Activated CD4-positive, alpha-beta T cell treated with anti-CD3 and anti-CD28 coated beads for 36 hours (primary cell): ENCODE data around the gene ARSA. TPM values are rescaled to one million over a fixed set of nuclear protein-coding genes. Genes with fewer than 3 reads are reported as not detected.

ENCODE experiments used
- ATAC-seq: fragments of 200-7000 bp; cut with Tn5 transposase; one replicate; pipeline ENCODE4 v1.10.0; 2021; ENCODE audit warnings: mild to moderate bottlenecking, moderate library complexity
- CTCF ChIA-PET: fragments of 350-600 bp; sonication (Branson Sonifier 250); formaldehyde crosslinking; loops from one replicate; lab custom pipeline; 2021; ENCODE audit warnings: antibody characterized with exemption; lab: Charles Lee
- POLR2A ChIA-PET: fragments of 350-600 bp; sonication (Branson Sonifier 250); formaldehyde crosslinking; loops from one replicate; lab custom pipeline; 2021; ENCODE audit warnings: antibody characterized with exemption, inconsistent platforms; lab: Charles Lee
- DNase-seq: peaks from one replicate; pipeline ENCODE4 v3.0.0-alpha.2; 2020
- H3K27ac Mint-ChIP-seq: one replicate; pipeline ENCODE4 v1.8.0; 2021; ENCODE audit warnings: mixed read lengths
- H3K27me3 Mint-ChIP-seq: one replicate; pipeline ENCODE4 v1.8.0; 2021; ENCODE audit warnings: mixed read lengths
- H3K36me3 Mint-ChIP-seq: one replicate; pipeline ENCODE4 v1.8.0; 2021; ENCODE audit warnings: low read depth, mixed read lengths
- H3K4me1 Mint-ChIP-seq: one replicate; pipeline ENCODE4 v1.8.0; 2021; ENCODE audit warnings: mixed read lengths
- H3K4me3 Mint-ChIP-seq: one replicate; pipeline ENCODE4 v1.8.0; 2021; ENCODE audit warnings: mild to moderate bottlenecking, moderate library complexity, mixed read lengths
- H3K9me3 Mint-ChIP-seq: one replicate; pipeline ENCODE4 v1.8.0; 2021; ENCODE audit warnings: low read depth, mixed read lengths
- intact Hi-C, 2 experiments: fragments of 100-400 bp; cut with DNase I in 1 of 2; cut with micrococcal nuclease in 1 of 2; formaldehyde crosslinking; loops; one replicate each; pipeline versions ENCODE4 v1.14.2 to v1.15.1; 2022 to 2024; cut with DNase I, micrococcal nuclease
- total RNA-seq, 2 experiments: library from RNA; stranded (reverse); gene quantifications; one replicate each; pipeline ENCODE4 v1.2.3, GENCODE V29; 2021

Gene ARSA
- total RNA-seq, 2 experiments from 2014 or later: 14.9 to 15.4 TPM

DNA sequence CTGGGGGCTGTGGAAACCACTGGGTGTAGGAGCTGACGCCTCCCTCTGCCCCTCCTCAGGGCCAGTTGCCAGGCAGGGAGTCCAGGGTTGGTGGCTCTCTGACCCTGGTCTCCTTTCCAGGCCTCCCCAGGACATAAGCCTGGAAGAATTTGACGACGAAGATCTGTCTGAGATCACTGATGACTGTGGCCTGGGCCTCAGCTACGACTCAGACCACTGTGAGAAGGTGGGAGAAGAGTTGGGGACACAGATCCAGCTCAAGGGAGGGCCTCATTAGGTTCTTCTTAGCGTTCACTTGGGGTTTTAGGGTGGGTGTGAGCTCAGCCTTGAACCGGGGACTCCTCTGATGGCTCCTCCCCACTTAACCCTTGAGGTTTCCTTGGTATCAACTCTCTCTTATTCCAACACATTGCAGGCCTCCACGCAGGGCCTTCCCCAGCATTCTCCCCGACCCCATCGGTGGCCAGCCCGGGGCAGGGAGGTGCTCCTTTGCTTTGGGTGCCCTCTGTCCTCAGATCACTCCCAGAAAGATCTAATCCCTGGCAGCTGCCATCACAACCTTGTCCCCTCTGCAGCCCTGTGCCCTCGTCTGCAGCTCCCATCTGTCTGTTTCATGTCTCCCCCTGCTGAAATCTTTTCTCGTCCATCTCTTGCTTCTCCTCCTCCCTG lies 26.1 kb downstream of the ARSA start:
- ChIA-PET POLR2A (interaction anchor here (0.6 kb wide), 2 partner anchors 19 to 278 kb away, joined by 5 read pairs; no protein-coding TSS in a partner anchor), CTCF (interaction anchor here (0.8 to 1.2 kb wide), 4 partner anchors 19 to 54 kb away, joined by 3 to 5 read pairs (median 4); partner anchors contain the start of genes CHKB and SYCE3)
- no peak for ATAC-seq
- no peaks in the 10 kb centered on the region for H3K9me3 Mint-ChIP-seq
- peak overlapping the region; percentile 49 for H3K4me3 Mint-ChIP-seq
- H3K4me1 Mint-ChIP-seq: peaks cover 7% of the 10 kb centered on the region
- H3K27me3 Mint-ChIP-seq: peaks cover 33% of the 10 kb centered on the region
- H3K27ac Mint-ChIP-seq: no peak overlapping the region
- DNase-seq: no peak
- intact Hi-C loops: no loop called here
- no peaks in the 10 kb centered on the region for H3K36me3 Mint-ChIP-seq

DNA sequence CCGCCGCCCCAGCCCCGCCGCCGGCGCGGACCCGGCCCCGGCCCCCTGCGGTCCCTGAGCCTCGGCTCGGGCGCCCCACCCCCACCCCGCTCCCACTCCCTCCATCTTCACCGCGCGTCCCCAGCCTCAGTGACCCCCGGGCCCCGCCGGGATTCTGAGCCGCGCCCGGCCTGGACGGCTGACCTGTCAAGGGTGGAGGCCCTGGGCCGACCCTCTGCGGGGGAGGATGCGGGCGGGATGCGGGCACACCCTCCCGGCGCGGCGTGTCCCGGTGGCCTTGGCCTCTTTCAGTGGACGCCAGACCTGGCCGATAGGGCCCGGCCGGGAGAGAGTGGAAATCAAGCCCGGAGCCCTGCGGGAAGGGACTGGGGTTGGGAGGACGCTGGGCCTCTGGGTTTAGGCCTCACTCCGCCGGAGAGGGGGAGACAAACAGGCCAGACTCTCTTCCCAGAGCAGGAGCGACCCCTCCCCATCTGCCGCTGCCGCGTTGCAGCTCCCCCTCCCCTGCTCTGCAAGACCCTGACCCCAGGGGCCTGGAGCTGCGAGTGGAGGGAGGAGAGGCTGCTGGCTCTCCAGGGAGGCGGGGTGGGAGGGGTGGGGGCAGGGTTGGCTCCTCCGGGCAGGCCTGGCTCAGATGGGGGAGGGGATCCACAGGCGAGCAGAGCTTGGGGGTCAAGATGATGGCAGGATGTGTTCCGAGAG lies 26.8 kb downstream of the ARSA start:
- POLR2A ChIA-PET: interaction anchor here (0.6 kb wide), 1 partner anchor 20 kb away, joined by 5 read pairs; no protein-coding TSS in a partner anchor

DNA sequence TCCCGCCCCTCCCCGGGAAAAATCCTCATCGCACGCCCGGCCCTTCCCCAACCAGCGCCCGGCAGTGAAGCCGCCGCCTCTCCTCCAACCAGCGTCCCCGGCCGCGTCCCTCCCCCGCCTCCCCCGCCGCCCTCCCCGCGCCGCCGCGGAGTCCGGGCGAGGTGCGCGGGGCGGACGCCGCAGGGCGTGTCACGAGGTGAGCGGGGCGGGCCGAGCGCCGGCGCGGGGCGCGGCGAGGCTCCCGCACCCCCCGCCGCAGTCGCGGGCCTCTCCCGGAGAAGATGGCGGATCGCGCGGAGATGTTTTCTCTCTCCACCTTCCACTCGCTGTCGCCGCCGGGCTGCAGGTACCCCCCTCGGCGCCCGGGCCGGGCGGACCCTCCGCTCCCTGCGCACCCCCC lies 27.4 kb downstream of the ARSA start, which contains the start of gene MAPK8IP2:
TSS of gene MAPK8IP2 (plus strand) at position 256 of the 400 bp plus-strand sequence. CDS start at position 282, 26 bp downstream.
- Mint-ChIP-seq H3K27ac (no peak within 1 kb of the TSS), H3K4me1 (peaks cover 7% of the 10 kb centered on the region), H3K36me3 (peaks cover 3% of the 10 kb centered on the region), H3K9me3 (no peaks in the 10 kb centered on the region), H3K27me3 (peaks cover 30% of the 10 kb centered on the region), H3K4me3 (peak within 1 kb of the TSS; percentile 57)
- DNase-seq (peak; percentile 36), ATAC-seq (peak; percentile 37)
- POLR2A ChIA-PET: no interaction called here
- intact Hi-C loops: no loop called here
- CTCF ChIA-PET: no interaction called here

More for the DNA sequence above, 26.8 kb downstream of the ARSA start:
- no peaks in the 10 kb centered on the region for H3K9me3 Mint-ChIP-seq
- CTCF ChIA-PET: interaction anchor here (0.8 to 1.2 kb wide), 4 partner anchors 18 to 53 kb away, joined by 3 to 5 read pairs (median 4); partner anchors contain the start of genes CHKB and SYCE3
- intact Hi-C loops: no loop called here
- peak overlapping the region; percentile 49 for H3K4me3 Mint-ChIP-seq
- ATAC-seq: no peak
- H3K4me1 Mint-ChIP-seq: peaks cover 7% of the 10 kb centered on the region
- DNase-seq: no peak
- H3K36me3 Mint-ChIP-seq: no peaks in the 10 kb centered on the region
- no peak overlapping the region for H3K27ac Mint-ChIP-seq
- H3K27me3 Mint-ChIP-seq: peaks cover 31% of the 10 kb centered on the region

DNA sequence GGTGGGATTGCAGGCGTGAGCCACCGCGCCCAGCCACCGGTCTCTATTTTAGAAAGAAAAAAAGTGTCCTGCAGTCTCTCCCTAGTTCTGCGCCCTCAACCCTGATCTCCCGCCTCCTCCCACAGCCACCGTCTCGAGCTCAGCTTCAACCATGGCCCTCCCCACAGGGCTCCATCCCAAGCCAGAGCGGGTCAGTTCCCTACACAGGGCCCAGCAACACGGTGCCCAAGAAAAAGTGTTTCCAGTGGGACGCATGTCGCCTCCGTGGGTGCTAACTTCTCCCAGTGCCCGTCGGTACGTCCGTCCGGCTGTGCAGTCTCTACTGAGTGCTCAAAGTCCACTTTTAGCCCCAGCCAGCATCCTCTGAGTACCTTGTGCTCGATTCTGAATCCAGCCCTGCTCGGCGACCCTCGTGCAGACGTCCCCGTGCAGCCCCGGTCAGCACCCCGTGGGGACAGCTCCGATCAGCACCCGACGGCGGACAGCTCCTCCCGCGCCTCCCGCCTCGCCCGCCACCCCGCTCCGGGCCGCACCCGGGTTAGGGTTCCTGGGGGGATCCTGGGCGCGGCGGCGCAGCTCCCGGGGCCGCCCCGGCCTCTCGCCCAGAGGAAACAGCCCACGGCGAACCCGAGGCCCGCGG lies 28.0 kb downstream of the ARSA start:
- ATAC-seq: peak; percentile 80
- no peaks in the 10 kb centered on the region for H3K9me3 Mint-ChIP-seq
- intact Hi-C loops: no loop called here
- H3K27me3 Mint-ChIP-seq: peaks cover 26% of the 10 kb centered on the region
- no peak overlapping the region for H3K27ac Mint-ChIP-seq
- peaks cover 3% of the 10 kb centered on the region for H3K36me3 Mint-ChIP-seq
- peak overlapping the region; percentile 57 for H3K4me3 Mint-ChIP-seq
- ChIA-PET CTCF (no interaction called here), POLR2A (interaction anchor here (0.6 kb wide), 1 partner anchor 30 kb away, joined by 3 read pairs; no protein-coding TSS in a partner anchor)
- peaks cover 7% of the 10 kb centered on the region for H3K4me1 Mint-ChIP-seq
- DNase-seq: peak; percentile 80

DNA sequence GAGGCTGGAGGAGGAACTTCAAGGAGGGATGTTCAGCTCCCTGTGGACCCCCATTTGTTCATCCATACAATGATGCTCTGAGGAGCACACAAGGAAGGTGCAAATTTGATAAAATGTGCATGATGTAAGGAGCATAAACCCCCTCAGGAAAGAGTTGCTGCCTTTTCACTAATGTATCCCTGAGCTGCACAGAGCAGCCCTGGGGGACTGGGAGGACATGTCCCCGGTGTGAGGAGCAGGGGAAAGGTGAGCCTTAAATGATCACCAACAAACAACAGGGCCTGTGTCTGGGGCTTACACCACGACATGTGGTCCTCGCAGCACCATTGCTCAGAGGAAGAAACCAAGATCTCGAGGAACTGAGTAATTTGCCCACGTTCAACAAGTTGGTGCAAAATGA lies 30.9 kb downstream of the ARSA start:
- Mint-ChIP-seq H3K36me3 (peaks cover 3% of the 10 kb centered on the region), H3K4me3 (no peak overlapping the region), H3K4me1 (peaks cover 7% of the 10 kb centered on the region), H3K27ac (no peak overlapping the region), H3K9me3 (no peaks in the 10 kb centered on the region), H3K27me3 (peaks cover 12% of the 10 kb centered on the region)
- no peak for DNase-seq
- ChIA-PET POLR2A (no interaction called here), CTCF (no interaction called here)
- intact Hi-C loops: no loop called here
- no peak for ATAC-seq

DNA sequence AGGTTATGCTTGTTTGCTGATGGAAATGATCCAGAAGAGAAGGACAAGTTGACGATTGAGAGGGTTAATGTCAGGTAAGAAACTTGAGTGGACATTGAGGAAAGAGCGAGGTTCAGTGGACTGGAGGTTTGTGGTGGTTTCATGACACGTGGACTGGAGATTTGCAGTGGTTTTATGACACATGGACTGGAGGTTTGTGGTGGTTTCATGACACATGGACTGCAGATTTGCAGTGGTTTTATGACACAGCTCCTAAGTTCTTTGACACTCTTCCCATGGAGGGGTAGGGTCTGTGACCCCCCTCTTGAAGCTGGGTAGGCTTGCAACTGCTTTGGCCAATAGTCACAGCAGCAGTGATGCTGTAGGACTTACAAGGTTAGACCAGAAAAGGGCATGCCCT lies 32.8 kb downstream of the ARSA start:
- Mint-ChIP-seq H3K27ac (no peak overlapping the region), H3K9me3 (no peaks in the 10 kb centered on the region), H3K27me3 (peaks cover 5% of the 10 kb centered on the region), H3K4me3 (no peak overlapping the region), H3K36me3 (peaks cover 3% of the 10 kb centered on the region), H3K4me1 (peaks cover 4% of the 10 kb centered on the region)
- ChIA-PET CTCF (no interaction called here), POLR2A (no interaction called here)
- no peak for ATAC-seq
- no peak for DNase-seq
- intact Hi-C loops: no loop called here

DNA sequence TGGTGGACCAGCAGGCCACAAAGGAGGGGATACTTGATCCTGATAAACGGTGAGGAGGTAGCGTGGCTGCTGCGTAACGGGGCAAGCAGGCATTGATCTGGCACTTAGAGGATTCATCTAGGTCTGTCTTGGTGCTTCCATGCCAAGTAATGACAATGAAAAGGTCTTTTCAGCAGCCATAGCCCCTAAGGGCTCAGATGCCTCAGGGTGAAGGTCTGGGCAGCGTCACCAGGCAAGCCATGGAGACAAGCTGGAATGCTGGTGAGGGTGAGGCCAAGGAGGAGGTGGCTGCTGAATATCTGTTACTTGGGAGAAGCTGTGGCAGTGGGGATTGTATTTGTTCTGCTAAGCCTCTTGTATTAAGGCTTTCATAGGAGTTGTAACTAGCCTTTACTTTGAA lies 40.5 kb downstream of the ARSA start:
- ChIA-PET POLR2A (no interaction called here), CTCF (interaction anchor here (0.8 to 1.0 kb wide), 2 partner anchors 39 to 62 kb away, joined by 3 to 5 read pairs; partner anchors contain the start of gene SCO2)
- Mint-ChIP-seq H3K9me3 (no peaks in the 10 kb centered on the region), H3K4me3 (no peak overlapping the region), H3K4me1 (peaks cover 6% of the 10 kb centered on the region), H3K36me3 (no peaks in the 10 kb centered on the region), H3K27ac (no peak overlapping the region), H3K27me3 (no peaks in the 10 kb centered on the region)
- DNase-seq (no peak), ATAC-seq (no peak)
- intact Hi-C loops: no loop called here

DNA sequence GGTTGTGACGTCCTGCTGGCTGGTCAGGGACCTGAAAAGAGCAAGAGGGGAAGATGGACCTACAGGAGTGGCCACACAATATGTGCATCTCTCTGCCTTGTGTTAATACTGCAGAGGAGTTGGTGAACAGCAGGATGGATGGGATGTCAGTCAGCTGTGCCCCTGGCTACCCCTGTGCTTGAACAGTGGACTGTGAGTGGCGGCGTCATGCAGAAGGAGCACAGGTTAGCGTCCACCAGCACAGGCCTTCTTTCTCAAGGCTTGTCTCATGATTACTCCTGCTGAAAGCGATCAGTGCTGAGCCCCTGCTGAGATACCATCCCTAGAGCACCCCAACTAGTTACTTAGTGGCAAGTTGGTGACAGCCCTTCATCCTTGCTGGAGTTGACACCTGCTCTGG lies 41.5 kb downstream of the ARSA start:
- Mint-ChIP-seq H3K4me1 (peaks cover 12% of the 10 kb centered on the region), H3K27me3 (no peaks in the 10 kb centered on the region), H3K27ac (no peak overlapping the region), H3K4me3 (no peak overlapping the region), H3K36me3 (peaks cover 2% of the 10 kb centered on the region), H3K9me3 (no peaks in the 10 kb centered on the region)
- POLR2A ChIA-PET: no interaction called here
- ATAC-seq: no peak
- CTCF ChIA-PET: interaction anchor here (1.0 kb wide), 1 partner anchor 61 kb away, joined by 5 read pairs; the partner anchor contains the start of gene SCO2
- DNase-seq: no peak
- intact Hi-C loops: no loop called here

DNA sequence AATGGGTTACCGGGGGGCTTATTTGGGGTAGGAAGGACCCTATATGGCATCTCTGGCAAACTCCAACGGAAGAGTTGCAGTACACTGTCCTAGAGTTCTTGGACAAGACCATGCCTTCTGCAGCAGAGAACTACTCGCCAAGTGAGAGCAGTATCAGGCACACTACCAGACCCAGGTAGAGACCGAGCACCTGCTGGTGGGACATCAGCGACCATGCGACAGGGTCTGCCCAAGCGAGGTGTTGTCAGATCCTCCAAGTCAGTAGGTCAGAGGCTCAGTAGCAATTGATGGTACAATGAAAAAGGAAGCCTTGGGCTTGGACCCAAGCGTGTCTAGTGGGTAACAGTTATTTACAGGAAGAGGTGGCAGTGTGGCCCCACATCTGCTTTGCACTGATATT lies 42.2 kb downstream of the ARSA start:
- ATAC-seq (no peak), DNase-seq (no peak)
- no peaks in the 10 kb centered on the region for H3K9me3 Mint-ChIP-seq
- peaks cover 17% of the 10 kb centered on the region for H3K4me1 Mint-ChIP-seq
- H3K27ac Mint-ChIP-seq: no peak overlapping the region
- peaks cover 2% of the 10 kb centered on the region for H3K36me3 Mint-ChIP-seq
- ChIA-PET POLR2A (no interaction called here), CTCF (interaction anchor here (0.6 kb wide), 1 partner anchor 16 kb away, joined by 3 read pairs; no protein-coding TSS in a partner anchor)
- no peak overlapping the region for H3K4me3 Mint-ChIP-seq
- intact Hi-C loops: no loop called here
- no peaks in the 10 kb centered on the region for H3K27me3 Mint-ChIP-seq

DNA sequence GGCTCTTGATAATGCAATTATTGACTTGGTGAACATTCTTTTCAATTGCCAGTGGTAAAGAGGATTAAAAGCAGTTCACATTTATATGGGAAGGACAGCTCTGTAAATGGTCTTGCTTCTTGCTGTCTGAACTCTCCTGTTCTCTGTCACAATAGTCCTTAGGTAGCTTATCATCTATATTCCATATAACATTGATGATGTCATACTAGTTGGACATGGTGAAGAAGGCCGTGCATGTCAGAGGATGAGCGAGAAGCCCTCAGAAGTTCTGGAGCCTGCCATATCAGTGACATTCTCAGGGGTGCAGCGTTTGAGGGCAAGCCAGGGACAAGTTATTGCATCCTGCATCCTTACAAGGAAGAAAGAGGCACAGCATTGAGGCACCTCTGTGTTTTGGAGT lies 42.7 kb downstream of the ARSA start:
- H3K4me1 Mint-ChIP-seq: peaks cover 21% of the 10 kb centered on the region
- CTCF ChIA-PET: interaction anchor here (0.6 kb wide), 1 partner anchor 16 kb away, joined by 3 read pairs; no protein-coding TSS in a partner anchor
- intact Hi-C loops: no loop called here

More for the DNA sequence above, 42.7 kb downstream of the ARSA start:
- H3K9me3 Mint-ChIP-seq: no peaks in the 10 kb centered on the region
- peaks cover 6% of the 10 kb centered on the region for H3K36me3 Mint-ChIP-seq
- no peaks in the 10 kb centered on the region for H3K27me3 Mint-ChIP-seq
- DNase-seq (no peak), ATAC-seq (no peak)
- H3K4me3 Mint-ChIP-seq: no peak overlapping the region
- no peak overlapping the region for H3K27ac Mint-ChIP-seq
- POLR2A ChIA-PET: no interaction called here
